Neural cell (in vitro differentiated cells): ENCODE measurements around the gene INSYN2B. TPM values are rescaled to one million over a fixed set of nuclear protein-coding genes. Genes with fewer than 3 reads are reported as not detected.

Experiments used
- H2AFZ ChIP-seq: fragments of 200-600, 300-800 bp; sonication (generic), shearing (Covaris generic); 2 replicates; pipeline ENCODE4 v1.6.0; 2014; ENCODE audit warnings: low read depth, mild to moderate bottlenecking, antibody characterized with exemption, low read length, moderate library complexity
- H3F3A ChIP-seq: fragments of 200-600 bp; shearing (Covaris generic); 2 replicates; pipeline ENCODE4 v1.6.1; 2016; ENCODE audit warnings: mild to moderate bottlenecking, moderate library complexity, mixed read lengths, antibody characterized with exemption, low read length; ENCODE audit not compliant: insufficient read depth, poor library complexity, severe bottlenecking
- H3K27ac ChIP-seq: fragments of 200-600, 300-800 bp; sonication (generic), shearing (Covaris generic); 2 replicates; pipeline ENCODE4 v1.5.1; 2014; ENCODE audit warnings: mild to moderate bottlenecking, low read length, moderate library complexity
- H3K27me3 ChIP-seq: fragments of 300-800, 200-600 bp; sonication (generic), shearing (Covaris generic); 2 replicates; pipeline ENCODE4 v1.6.0; 2014; ENCODE audit warnings: mild to moderate bottlenecking, low read depth, low read length, moderate library complexity; ENCODE audit not compliant: insufficient read depth
- H3K36me3 ChIP-seq: fragments of 300-800, 200-600 bp; sonication (generic), shearing (Covaris generic); 2 replicates; pipeline ENCODE4 v1.5.1; 2014; ENCODE audit warnings: mild to moderate bottlenecking, antibody characterized with exemption, low read length, moderate library complexity; ENCODE audit not compliant: insufficient read depth
- H3K4me2 ChIP-seq: fragments of 300-800, 200-600 bp; sonication (generic), shearing (Covaris generic); 2 replicates; pipeline ENCODE4 v1.6.0; 2014; ENCODE audit warnings: mild to moderate bottlenecking, low read length
- H3K4me3 ChIP-seq: fragments of 300-800, 200-600 bp; sonication (generic), shearing (Covaris generic); 2 replicates; pipeline ENCODE4 v1.5.1; 2014; ENCODE audit warnings: mild to moderate bottlenecking, low read length, moderate library complexity
- H3K79me2 ChIP-seq: fragments of 200-600 bp; shearing (Covaris generic); replicated peaks from 2 replicates; pipeline ENCODE4 v1.6.0; 2014; ENCODE audit warnings: mild to moderate bottlenecking, low read length, moderate library complexity; ENCODE audit not compliant: insufficient read depth
- H3K9ac ChIP-seq: fragments of 300-800, 200-600 bp; sonication (generic), shearing (Covaris generic); 2 replicates; pipeline ENCODE4 v1.6.1; 2016; ENCODE audit warnings: mild to moderate bottlenecking, low read length, mixed read lengths
- H3K9me2 ChIP-seq: fragments of 200-600 bp; shearing (Covaris generic); 2 replicates; pipeline ENCODE4 v1.6.1; 2016; ENCODE audit warnings: mild to moderate bottlenecking, low read length, mixed read lengths; ENCODE audit not compliant: insufficient read depth
- H3K9me3 ChIP-seq: fragments of 200-600, 300-800 bp; sonication (generic), shearing (Covaris generic); 2 replicates; pipeline ENCODE4 v1.6.1; 2016; ENCODE audit warnings: mild to moderate bottlenecking, mixed run types, low read length, moderate library complexity, mixed read lengths
- H4K20me1 ChIP-seq: fragments of 200-600 bp; shearing (Covaris generic); 2 replicates; pipeline ENCODE4 v1.6.1; 2016; ENCODE audit warnings: mild to moderate bottlenecking, mixed run types; ENCODE audit not compliant: insufficient read depth
- CTCF ChIP-seq: fragments of 450-650 bp; IDR thresholded peaks from 2 replicates; pipeline ENCODE4 v1.5.1; 2014; ENCODE audit warnings: antibody characterized with exemption, mild to moderate bottlenecking, moderate library complexity; ENCODE audit not compliant: poor library complexity, severe bottlenecking
- EP300 ChIP-seq: fragments of 450-650 bp; conservative IDR thresholded peaks from 2 replicates; pipeline ENCODE4 v1.6.1; 2014; ENCODE audit warnings: antibody characterized with exemption, mild to moderate bottlenecking, moderate library complexity; ENCODE audit not compliant: poor library complexity, severe bottlenecking
- EZH2 ChIP-seq: fragments of 200-600, 300-800 bp; shearing (Covaris generic), sonication (generic); IDR thresholded peaks from 2 replicates; pipeline ENCODE4 v1.6.1; 2014; ENCODE audit warnings: antibody characterized with exemption, low read length, borderline replicate concordance, mild to moderate bottlenecking; ENCODE audit not compliant: insufficient read depth, poor library complexity, severe bottlenecking
- MXI1 ChIP-seq: fragments of 450-650 bp; conservative IDR thresholded peaks from 2 replicates; pipeline ENCODE4 v1.6.1; 2014; ENCODE audit warnings: antibody characterized with exemption, mild to moderate bottlenecking; ENCODE audit not compliant: poor library complexity, severe bottlenecking
- POLR2AphosphoS5 ChIP-seq: IDR thresholded peaks from 2 replicates; pipeline ENCODE4 v1.6.1; 2012
- RAD21 ChIP-seq: fragments of 450-650 bp; conservative IDR thresholded peaks from 2 replicates; pipeline ENCODE4 v1.6.1; 2014; ENCODE audit warnings: antibody characterized with exemption, mild to moderate bottlenecking, moderate library complexity
- REST ChIP-seq: IDR thresholded peaks from 2 replicates; pipeline ENCODE4 v1.6.1; 2012; ENCODE audit warnings: borderline replicate concordance
- SMC3 ChIP-seq: fragments of 450-650 bp; conservative IDR thresholded peaks from 2 replicates; pipeline ENCODE4 v1.6.1; 2014; ENCODE audit warnings: antibody characterized with exemption, mild to moderate bottlenecking, moderate library complexity; ENCODE audit not compliant: poor library complexity
- TAF1 ChIP-seq: IDR thresholded peaks from 2 replicates; pipeline ENCODE4 v1.6.1; 2012; ENCODE audit warnings: low read depth
- polyA plus RNA-seq: library from polyadenylated mRNA; depleted of rRNA; stranded (reverse); fragments of >200 nt; gene quantifications from 2 replicates; pipeline ENCODE4 v1.2.3, GENCODE V29; 2014

Gene INSYN2B
- polyA plus RNA-seq, 1 donor from 2014 or later, result 0.37 TPM

GRCh38 chr5:169827769-169828168 is 152.5 kb downstream of the INSYN2B start:
- Histone ChIP-seq H2AFZ (no peak overlapping the region), H4K20me1 (no peaks in the 10 kb centered on the region), H3K9me2 (no peaks in the 10 kb centered on the region), H3K9me3 (no peaks in the 10 kb centered on the region), H3K4me3 (no peak overlapping the region), H3K36me3 (no peaks in the 10 kb centered on the region), H3F3A (no peaks in the 10 kb centered on the region), H3K9ac (no peak overlapping the region), H3K27ac (no peak overlapping the region), H3K79me2 (no peaks in the 10 kb centered on the region), H3K27me3 (no peaks in the 10 kb centered on the region), H3K4me2 (no peak overlapping the region)
- TF ChIP-seq TAF1, result no peak
- no peak for TF ChIP-seq MXI1
- no peak for TF ChIP-seq POLR2AphosphoS5

DNA sequence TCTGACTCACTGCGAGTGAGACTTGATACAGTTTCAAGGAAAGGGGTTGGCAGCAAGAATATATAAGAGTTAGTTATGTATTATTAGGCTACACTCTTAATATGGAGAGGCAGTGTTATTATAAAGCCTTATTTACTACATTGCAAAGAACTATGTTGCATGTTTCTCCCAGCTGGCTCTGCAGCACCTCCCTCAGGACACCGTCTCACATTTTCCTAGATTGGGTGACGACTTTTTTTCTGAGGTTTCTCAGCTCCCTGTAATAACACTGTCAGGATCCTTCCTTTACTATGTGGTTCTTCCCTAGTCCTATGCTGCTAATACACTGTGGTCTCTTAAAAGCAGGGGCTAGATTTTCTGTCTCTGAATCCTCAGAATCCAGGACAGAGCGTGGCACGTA is 153.7 kb downstream of the INSYN2B start:
- H3K9me3 ChIP-seq, result no peaks in the 10 kb centered on the region
- no peak overlapping the region for H2AFZ ChIP-seq
- H3K4me2 ChIP-seq, result no peak overlapping the region
- no peaks in the 10 kb centered on the region for H3K79me2 ChIP-seq
- TF ChIP-seq TAF1 (no peak), EP300 (no peak), MXI1 (no peak), EZH2 (no peak), REST (no peak), RAD21 (no peak), SMC3 (no peak), CTCF (no peak), POLR2AphosphoS5 (no peak)
- no peak overlapping the region for H3K9ac ChIP-seq
- H3K4me3 ChIP-seq, result no peak overlapping the region
- no peaks in the 10 kb centered on the region for H3K36me3 ChIP-seq
- H3F3A ChIP-seq, result no peaks in the 10 kb centered on the region
- no peaks in the 10 kb centered on the region for H4K20me1 ChIP-seq
- no peaks in the 10 kb centered on the region for H3K27me3 ChIP-seq
- no peak overlapping the region for H3K27ac ChIP-seq
- H3K9me2 ChIP-seq, result no peaks in the 10 kb centered on the region

GRCh38 chr5:169817031-169817430 is 163.3 kb downstream of the INSYN2B start:
- Histone ChIP-seq H3K9me2 (no peaks in the 10 kb centered on the region), H4K20me1 (no peaks in the 10 kb centered on the region), H3K27me3 (no peaks in the 10 kb centered on the region), H2AFZ (no peak overlapping the region), H3K4me2 (no peak overlapping the region), H3K4me3 (no peak overlapping the region), H3K36me3 (no peaks in the 10 kb centered on the region), H3F3A (no peaks in the 10 kb centered on the region), H3K27ac (no peak overlapping the region), H3K9me3 (no peaks in the 10 kb centered on the region), H3K9ac (no peak overlapping the region), H3K79me2 (no peaks in the 10 kb centered on the region)
- TF ChIP-seq SMC3 (no peak), REST (no peak), TAF1 (no peak), CTCF (no peak), EP300 (no peak), POLR2AphosphoS5 (no peak), RAD21 (no peak), EZH2 (no peak), MXI1 (no peak)
